ENCODE data around the gene PAFAH2. TPM values are rescaled to one million over a fixed set of nuclear protein-coding genes. Genes with fewer than 3 reads are reported as not detected.

The PAFAH2 gene
- total RNA-seq, 2 donors from 2014 or later = 11.6 to 13.3 TPM

DNA sequence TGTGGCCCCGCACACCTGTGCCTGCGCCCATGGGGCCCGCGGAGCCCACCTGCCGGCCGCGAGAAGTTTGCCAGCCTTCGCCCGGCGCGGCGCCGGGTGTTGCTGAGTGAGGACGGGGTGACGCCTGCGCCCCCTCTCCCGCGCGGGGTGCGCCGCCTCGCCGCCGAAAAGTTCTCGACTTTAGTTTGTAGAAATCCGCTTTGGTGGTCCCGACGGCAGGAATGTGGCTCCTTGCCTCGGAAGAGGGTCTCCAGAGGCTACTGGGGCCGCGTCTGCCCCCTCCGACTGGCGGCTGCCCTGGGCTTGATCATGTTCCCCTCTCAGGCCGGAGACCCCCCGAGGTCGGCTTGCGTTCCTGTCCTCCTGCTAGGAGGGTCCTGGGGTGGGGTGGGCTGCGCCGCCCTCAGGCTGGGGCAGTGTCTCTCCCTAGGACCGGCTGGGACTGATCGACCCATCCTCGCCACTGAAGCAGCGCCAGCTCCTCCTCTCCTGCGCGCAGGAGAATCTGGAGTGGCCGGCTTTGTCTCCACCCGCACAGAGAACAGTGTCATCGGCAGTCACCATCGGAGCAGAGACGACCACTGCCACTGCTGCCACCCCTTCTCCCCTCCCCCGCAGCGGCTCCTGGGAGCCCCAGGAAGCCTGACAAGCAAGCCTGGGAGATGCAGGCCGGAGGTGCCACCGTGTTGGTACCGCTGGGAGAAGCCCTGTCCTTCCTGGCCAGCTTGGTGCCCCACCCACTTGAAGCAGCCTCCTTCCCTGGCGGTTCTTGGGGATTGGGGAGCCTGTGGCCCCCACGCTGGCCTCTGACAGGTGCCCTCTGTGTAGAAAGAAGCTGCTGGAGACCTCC is 48.6 kb upstream of the PAFAH2 start:
- H3K4me3 ChIP-seq (ENCODE audit: low read length) = no peak overlapping the region
- peaks cover 89% of the 10 kb centered on the region for H3K27me3 ChIP-seq (ENCODE audit: control insufficient read depth, insufficient read depth, low read length, poor library complexity, severe bottlenecking)
- H3K36me3 ChIP-seq (ENCODE audit: control insufficient read depth, insufficient read depth, low read length) = no peaks in the 10 kb centered on the region
- Mint-ChIP-seq H3K4me1 (peaks cover 2% of the 10 kb centered on the region), H3K4me3 (peak overlapping the region; percentile 40), H3K27ac (no peak overlapping the region), H3K9me3 (no peaks in the 10 kb centered on the region), H3K27me3 (ENCODE audit: insufficient read depth) (peaks cover 84% of the 10 kb centered on the region), H3K36me3 (ENCODE audit: low read depth) (no peaks in the 10 kb centered on the region)
- no peaks in the 10 kb centered on the region for H3K9me3 ChIP-seq (ENCODE audit: control insufficient read depth, low read length)
- H3K9ac ChIP-seq (ENCODE audit: extremely low read depth, low read length, poor library complexity, severe bottlenecking) = no peak overlapping the region
- DNase-seq = peak; percentile 69
- TF ChIP-seq, protein P1, sequence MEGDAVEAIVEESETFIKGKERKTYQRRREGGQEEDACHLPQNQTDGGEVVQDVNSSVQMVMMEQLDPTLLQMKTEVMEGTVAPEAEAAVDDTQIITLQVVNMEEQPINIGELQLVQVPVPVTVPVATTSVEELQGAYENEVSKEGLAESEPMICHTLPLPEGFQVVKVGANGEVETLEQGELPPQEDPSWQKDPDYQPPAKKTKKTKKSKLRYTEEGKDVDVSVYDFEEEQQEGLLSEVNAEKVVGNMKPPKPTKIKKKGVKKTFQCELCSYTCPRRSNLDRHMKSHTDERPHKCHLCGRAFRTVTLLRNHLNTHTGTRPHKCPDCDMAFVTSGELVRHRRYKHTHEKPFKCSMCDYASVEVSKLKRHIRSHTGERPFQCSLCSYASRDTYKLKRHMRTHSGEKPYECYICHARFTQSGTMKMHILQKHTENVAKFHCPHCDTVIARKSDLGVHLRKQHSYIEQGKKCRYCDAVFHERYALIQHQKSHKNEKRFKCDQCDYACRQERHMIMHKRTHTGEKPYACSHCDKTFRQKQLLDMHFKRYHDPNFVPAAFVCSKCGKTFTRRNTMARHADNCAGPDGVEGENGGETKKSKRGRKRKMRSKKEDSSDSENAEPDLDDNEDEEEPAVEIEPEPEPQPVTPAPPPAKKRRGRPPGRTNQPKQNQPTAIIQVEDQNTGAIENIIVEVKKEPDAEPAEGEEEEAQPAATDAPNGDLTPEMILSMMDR (conservative IDR thresholded peaks at IDR 0.05) = peak; percentile 27
- H3K4me1 ChIP-seq (ENCODE audit: control insufficient read depth, insufficient read depth, low read length) = peaks cover 3% of the 10 kb centered on the region
- no peak overlapping the region for H3K27ac ChIP-seq (ENCODE audit: low read depth, low read length)
- WGBS, 2 experiments (ENCODE audit: insufficient coverage in 1 of 2, insufficient read length in 1 of 2) = 11 to 18% methylated on average over 23 to 57 of the region's 57 CpGs

DNA sequence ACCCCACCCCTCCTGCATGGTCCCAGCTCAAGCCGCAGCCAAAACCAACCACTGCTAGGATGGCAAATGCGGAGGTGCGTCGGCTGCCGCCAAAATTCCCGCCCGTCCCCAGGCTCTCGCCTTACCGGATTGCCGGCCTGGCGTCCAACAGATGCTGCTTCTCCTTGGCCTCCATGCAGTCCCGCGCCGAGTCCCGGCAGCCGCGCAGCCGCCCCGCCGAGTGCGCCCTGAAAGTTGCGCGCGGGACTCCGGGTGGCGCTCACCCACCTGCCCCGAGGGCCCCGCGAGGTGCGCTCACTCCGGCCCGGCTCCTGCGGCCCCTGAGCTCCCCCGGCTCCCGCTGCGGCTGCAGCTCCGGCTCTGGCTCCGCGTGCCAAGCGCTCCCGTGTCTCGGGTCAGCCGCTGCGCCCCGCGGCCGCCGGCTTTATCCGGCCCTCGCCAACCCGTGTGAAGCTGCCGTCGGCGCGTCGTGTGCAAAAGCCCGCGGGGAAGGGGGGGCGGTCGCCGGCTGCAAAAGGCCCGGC is 47.9 kb upstream of the PAFAH2 start, which contains the start of gene SLC30A2:
Gene SLC30A2 (minus strand): TSS at position 397 of the 524 bp plus-strand sequence. CDS start 222 bp downstream, at position 175.
- H3K27me3 Mint-ChIP-seq (ENCODE audit: insufficient read depth) = peaks cover 84% of the 10 kb centered on the region
- DNase-seq = peak; percentile 80
- TF ChIP-seq, protein P1 (conservative IDR thresholded peaks at IDR 0.05) = no peak
- Histone ChIP-seq H3K4me1 (ENCODE audit: control insufficient read depth, insufficient read depth, low read length) (peaks cover 3% of the 10 kb centered on the region), H3K36me3 (ENCODE audit: control insufficient read depth, insufficient read depth, low read length) (no peaks in the 10 kb centered on the region), H3K4me3 (ENCODE audit: low read length) (no peak within 1 kb of the TSS), H3K27me3 (ENCODE audit: control insufficient read depth, insufficient read depth, low read length, poor library complexity, severe bottlenecking) (peaks cover 91% of the 10 kb centered on the region), H3K9ac (ENCODE audit: extremely low read depth, low read length, poor library complexity, severe bottlenecking) (no peak within 1 kb of the TSS), H3K9me3 (ENCODE audit: control insufficient read depth, low read length) (no peaks in the 10 kb centered on the region), H3K27ac (ENCODE audit: low read depth, low read length) (no peak within 1 kb of the TSS)
- no peaks in the 10 kb centered on the region for H3K36me3 Mint-ChIP-seq (ENCODE audit: low read depth)
- no peaks in the 10 kb centered on the region for H3K9me3 Mint-ChIP-seq
- 3 to 4% methylated on average over 12 to 62 of the region's 62 CpGs for WGBS, 2 experiments (ENCODE audit: insufficient coverage in 1 of 2, insufficient read length in 1 of 2)
- peaks cover 2% of the 10 kb centered on the region for H3K4me1 Mint-ChIP-seq
- H3K27ac Mint-ChIP-seq = no peak within 1 kb of the TSS
- peak within 1 kb of the TSS; percentile 40 for H3K4me3 Mint-ChIP-seq

DNA sequence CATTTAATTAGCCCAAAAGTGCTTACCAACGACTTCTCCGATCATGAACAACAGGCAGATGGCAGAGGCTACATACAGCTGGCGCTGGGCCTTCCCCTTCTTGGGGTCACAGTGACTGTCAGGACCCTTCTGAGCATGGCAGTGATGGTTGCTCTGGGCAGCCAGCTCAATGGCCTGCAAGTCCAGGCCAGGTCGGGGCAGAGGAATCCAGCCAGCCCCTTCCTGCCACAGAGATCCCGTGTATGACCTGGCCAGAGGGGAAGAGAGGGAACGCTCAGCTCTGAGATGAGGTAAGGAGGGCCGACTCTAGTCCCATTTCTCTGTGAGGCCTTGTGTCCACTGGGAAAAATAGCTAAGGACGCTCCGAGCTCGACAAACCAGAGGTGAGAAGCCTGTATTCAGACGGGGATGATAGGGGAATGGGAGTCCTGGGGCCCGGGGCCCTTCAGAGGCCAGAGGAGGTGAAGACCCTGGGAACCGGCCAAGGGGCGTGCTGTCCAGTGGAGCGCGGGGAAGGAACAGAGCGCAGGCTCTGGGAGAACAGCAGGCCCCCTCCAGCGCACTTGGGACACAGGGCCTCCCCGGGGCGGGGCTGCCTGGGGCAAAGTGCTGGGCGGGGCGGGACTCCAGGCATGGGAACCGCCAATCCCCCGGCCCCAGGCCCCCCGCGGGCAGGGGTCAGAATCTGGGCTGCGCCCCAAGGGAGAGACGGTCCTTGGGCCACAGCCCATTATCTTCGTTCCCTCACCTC is 47.3 kb upstream of the PAFAH2 start:
- Mint-ChIP-seq H3K9me3 (no peaks in the 10 kb centered on the region), H3K27me3 (ENCODE audit: insufficient read depth) (peaks cover 84% of the 10 kb centered on the region)
- no peak overlapping the region for H3K4me3 ChIP-seq (ENCODE audit: low read length)

More for the DNA sequence above, 47.3 kb upstream of the PAFAH2 start:
- Histone ChIP-seq H3K27ac (ENCODE audit: low read depth, low read length) (no peak overlapping the region), H3K4me1 (ENCODE audit: control insufficient read depth, insufficient read depth, low read length) (peaks cover 3% of the 10 kb centered on the region), H3K27me3 (ENCODE audit: control insufficient read depth, insufficient read depth, low read length, poor library complexity, severe bottlenecking) (peaks cover 89% of the 10 kb centered on the region), H3K36me3 (ENCODE audit: control insufficient read depth, insufficient read depth, low read length) (no peaks in the 10 kb centered on the region), H3K9me3 (ENCODE audit: control insufficient read depth, low read length) (no peaks in the 10 kb centered on the region), H3K9ac (ENCODE audit: extremely low read depth, low read length, poor library complexity, severe bottlenecking) (no peak overlapping the region)
- Mint-ChIP-seq H3K27ac (no peak overlapping the region), H3K36me3 (ENCODE audit: low read depth) (no peaks in the 10 kb centered on the region), H3K4me3 (peak overlapping the region; percentile 40), H3K4me1 (peaks cover 2% of the 10 kb centered on the region)
- 55 to 62% methylated on average over 13 to 29 of the region's 29 CpGs for WGBS, 2 experiments (ENCODE audit: insufficient coverage in 1 of 2, insufficient read length in 1 of 2)
- TF ChIP-seq, protein P1 (conservative IDR thresholded peaks at IDR 0.05) = no peak
- peak; percentile 60 for DNase-seq

Data from endodermal cell (in vitro differentiated cells).